GM19438 (cell line): Measurements from ENCODE around the gene C11orf24.
A peak's percentile ranks its signal among the peaks of the same experiment; 100 is the strongest.

Experiments used
- ATAC-seq: cut with Tn5 transposase; IDR thresholded peaks from one replicate; pipeline ENCODE4 v1.9.1; 2021; ENCODE audit warnings: low read depth; ENCODE audit not compliant: unreplicated experiment

Gene C11orf24

DNA sequence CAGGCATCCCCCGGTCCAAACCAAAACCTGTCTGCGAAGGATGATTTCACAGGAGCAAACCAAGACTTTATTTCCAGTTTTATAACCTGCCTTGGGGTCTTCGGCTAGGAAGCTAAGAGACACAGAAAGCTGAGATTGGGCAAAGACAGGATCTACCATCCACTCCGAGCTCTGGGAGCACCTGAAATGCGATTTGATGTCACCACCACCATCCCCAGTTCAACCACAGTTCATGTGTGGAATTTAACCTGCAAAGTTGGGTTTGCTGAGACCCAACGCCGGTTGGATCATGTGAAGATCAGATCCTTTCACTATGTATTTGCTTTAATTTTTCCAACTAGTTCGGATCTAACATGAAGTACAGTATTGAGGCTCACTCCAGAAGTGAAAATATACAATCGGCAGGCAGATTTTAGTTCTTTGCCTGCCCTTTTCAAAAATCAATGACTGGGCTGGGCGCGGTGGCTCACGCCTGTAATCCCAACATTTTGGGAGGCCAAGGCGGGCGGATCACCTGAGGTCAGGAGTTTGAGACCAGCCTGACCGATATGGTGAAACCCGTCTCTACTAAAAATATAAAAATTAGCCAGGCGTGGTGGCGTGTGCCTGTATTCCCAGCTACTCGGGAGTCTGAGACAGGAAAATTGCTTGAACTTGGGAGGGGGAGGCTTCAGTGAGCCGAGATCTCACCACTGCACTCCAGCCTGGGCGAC, 1.4 kb upstream of the C11orf24 start:
- no peak for ATAC-seq

- ATAC-seq = peak; percentile 24
These were observed 571 bp downstream of the C11orf24 start for GRCh38 chr11:68271023-68271780.

- ATAC-seq = no peak
These were observed 1.4 kb downstream of the C11orf24 start for GRCh38 chr11:68270196-68271022.

DNA sequence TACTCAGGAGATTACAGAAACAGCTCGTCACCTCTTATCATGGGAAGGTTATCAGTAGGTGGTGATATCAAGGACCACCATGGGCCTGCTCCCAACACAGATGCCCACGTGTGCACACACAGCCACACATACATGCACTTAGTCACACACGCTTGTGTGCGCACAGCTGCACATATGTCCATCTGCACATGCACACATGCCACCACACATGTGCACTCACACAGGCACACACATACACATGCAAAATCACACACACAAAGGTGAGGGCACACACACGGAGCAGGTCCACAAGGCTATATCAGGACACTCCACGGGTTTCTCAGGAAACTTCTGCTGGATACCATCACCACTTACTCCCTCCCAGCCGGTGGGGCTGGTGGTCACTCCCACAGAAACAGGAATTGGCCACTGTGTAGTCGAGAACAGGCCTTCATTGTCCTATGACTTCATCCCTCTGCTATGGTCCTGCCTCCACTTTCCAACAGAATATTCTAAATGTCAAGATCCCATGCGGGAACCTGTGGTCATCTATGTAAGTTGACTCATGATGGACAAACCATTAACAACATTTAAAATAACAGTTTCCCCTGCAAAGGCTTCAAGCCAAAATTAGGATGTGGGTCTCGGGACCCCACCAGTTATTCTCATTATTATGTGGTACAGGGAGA, 2.2 kb downstream of the C11orf24 start:
- no peak for ATAC-seq

DNA sequence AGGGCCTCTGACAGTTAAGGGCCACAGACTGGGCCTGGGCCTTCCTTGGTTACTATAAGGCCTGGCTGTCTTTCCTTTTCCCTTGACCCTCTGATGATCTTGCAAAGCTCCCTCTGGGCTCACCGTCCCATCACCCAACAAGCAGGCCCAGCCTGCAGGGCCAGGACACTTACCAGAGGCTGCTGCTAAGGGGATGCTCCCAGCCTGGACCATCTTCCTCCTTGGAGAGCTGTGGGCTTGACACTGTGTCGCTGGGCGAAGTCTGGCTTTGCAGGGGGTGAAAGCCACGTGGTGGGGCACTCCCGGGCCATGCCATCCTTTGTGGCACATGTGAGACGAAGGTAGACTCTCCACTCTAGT, 3.9 kb downstream of the C11orf24 start:
- no peak for ATAC-seq

- ATAC-seq = no peak
These were observed 4.6 kb downstream of the C11orf24 start for GRCh38 chr11:68266936-68267880.

- no peak for ATAC-seq
These were observed 5.5 kb downstream of the C11orf24 start for GRCh38 chr11:68266121-68266891.

- no peak for ATAC-seq
These were observed 6.8 kb downstream of the C11orf24 start for GRCh38 chr11:68264741-68265540.

DNA sequence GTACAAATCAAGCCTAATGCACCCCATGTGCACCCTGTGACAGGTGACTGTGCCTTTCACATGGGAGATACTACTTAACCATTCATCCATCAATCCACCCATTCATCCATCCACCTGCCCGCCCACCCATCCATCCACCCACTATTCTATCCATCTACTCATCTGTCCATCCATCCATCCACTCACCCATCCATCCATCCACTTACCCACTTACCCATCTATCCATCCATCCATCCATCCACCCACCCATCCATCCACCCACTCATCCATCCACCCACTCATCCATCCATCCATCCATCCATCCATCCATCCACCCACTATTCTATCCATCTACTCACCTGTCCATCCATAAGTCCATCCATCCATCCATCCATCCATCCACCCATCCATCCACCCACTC, 7.5 kb downstream of the C11orf24 start:
- no peak for ATAC-seq

- ATAC-seq = no peak
These were observed 8.2 kb downstream of the C11orf24 start for GRCh38 chr11:68263444-68264035.

DNA sequence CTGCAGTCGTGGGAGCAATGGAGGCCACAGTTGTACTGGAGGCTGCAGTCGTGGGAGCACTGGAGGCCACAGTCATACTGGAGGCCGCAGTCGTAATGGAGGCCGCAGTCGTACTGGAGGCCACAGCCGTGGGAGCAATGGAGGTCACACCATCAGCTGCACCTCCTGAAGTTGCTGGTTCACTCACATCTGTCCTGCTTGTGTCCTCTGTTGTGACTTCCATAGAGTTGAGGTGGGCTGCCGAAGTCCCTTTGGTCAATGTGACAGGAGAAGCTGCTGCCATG, 9.3 kb downstream of the C11orf24 start:
- ATAC-seq = no peak

DNA sequence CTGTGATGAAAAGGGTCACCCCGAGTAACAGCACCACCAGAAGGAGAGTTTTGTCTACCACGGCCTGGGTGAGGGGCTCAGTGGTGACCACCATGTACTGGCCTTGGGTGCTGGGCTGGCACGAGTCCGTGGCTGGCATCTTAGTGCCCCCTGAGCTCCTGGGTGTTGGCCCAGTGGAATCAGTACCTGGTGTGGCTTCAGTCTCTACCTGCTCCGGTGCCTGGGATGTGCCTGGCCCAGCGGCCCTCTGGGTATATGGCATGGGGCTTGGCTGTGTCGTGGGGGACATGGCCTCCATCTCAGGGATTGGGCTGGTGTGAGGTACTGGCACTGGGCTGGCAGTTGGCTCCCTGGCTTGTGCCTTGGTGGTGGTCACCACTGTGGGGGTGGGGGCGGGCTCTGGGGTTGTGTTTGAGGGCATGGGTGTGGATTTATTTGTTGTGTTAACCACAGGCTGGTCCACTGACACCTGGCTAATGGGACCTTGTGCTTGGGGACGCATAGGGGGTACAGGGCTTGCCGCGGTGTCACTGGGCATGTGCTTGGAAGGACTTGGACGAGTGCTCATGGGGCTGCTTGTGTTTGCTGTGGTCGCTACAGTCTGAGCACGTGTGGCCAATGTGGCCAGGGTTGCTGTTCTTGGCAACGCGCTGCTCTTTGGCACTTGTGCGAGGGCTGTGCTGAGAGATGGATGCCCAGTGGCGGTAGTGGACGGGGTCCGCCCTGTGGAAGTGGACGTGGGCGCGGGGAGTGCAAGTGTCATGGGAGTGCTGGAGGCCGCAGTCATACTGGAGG, 9.8 kb downstream of the C11orf24 start:
- no peak for ATAC-seq

DNA sequence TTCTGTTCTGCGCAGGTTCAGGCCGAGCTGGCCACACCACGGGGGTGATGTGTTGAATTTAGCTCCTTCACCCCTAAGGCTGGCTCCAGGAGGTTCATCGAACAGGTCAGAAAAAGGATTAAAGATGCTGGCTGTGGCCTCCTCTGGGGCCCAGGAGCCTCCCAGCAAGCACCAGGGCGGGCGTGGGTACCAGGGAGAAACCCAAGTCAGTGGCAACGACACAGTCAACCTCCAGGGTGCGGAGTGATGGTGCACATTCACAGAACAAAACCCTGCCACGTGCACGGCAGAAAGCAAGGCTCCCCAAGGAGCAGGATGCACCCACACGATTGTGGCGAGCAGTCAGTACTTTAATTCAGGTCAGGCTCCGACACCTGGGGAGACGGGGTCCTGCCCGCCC, 10.8 kb downstream of the C11orf24 start:
- ATAC-seq = no peak

DNA sequence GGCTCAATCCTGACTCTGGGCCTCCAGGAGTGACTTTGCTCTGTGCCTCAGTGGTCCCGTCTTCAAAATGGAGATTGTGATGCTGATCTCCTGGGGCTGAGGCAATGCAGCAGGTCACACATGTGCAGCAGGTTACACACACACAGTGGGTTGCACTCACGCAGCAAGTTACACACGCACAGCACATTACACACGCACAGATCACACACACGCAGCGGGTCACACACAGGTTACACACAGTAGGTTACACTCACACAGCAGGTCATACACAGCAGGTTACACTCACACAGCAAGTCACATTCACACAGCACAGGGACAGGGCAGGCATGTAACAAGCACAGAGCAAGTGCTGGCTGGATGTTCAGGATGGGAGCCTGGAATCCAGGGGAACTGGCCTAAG, 11.3 kb downstream of the C11orf24 start:
- no peak for ATAC-seq

DNA sequence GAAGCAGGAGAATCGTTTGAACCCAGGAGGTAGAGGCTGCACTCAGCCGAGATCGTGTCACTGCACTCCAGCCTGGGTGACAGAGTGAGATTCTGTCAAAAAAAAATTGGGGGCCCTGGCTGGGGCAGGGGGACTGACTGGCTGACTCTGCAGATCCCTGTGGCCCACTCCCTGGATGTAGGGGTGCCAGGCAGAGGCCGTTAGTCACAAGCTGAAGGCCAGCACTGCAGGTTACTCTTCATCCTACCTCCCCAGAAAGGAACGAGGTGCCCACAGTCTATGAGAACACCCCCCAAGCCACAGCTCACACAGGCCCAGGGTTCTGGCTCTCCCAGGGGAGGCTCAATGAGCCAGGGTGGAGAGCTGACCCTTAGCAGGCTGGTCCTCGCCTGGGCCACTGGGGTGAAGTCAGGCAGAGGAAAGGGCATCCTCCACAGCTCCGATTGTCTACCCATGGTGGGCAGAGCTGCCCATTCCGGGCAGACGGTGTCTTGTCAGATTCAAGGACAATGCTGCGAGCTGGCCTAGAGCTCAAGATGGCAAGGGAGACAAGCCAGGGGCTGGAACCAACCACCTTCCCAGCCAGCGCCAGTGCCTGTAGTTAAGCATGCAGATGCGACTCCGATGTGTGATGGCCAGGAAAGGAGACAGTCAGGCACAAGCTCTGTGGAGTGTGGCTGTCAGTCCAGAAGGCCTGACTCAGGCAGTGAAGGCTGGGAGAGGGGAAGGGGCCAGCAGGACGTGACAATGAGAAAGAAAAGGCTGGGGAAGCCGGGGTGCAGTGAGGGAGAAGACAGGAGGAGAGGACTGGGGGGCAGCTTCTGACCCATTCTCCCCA, 12.4 kb downstream of the C11orf24 start:
- no peak for ATAC-seq

- no peak for ATAC-seq
These were observed 13.4 kb downstream of the C11orf24 start for GRCh38 chr11:68258363-68258765.
